Nephron progenitor cell (in vitro differentiated cells): ENCODE results near the gene RAPGEF2.
"Not testable (repeated sequence)": the region's sequence is repeated elsewhere in the genome, so short reads cannot be mapped to it uniquely, and the experiment has no call there.

Experiments
- DNase-seq: peaks from one replicate; pipeline ENCODE4 v3.0.0; 2021
- H3K27ac Mint-ChIP-seq: 2 replicates; pipeline ENCODE4 v1.8.0; 2021; ENCODE audit warnings: mild to moderate bottlenecking, moderate library complexity, mixed read lengths
- H3K27me3 Mint-ChIP-seq: 2 replicates; pipeline ENCODE4 v1.8.0; 2021; ENCODE audit warnings: mild to moderate bottlenecking, low read depth, mixed read lengths; ENCODE audit not compliant: poor library complexity
- H3K36me3 Mint-ChIP-seq: 2 replicates; pipeline ENCODE4 v1.8.0; 2021; ENCODE audit warnings: low read depth, mixed read lengths
- H3K4me1 Mint-ChIP-seq: 2 replicates; pipeline ENCODE4 v1.8.0; 2021; ENCODE audit warnings: mixed read lengths
- H3K4me3 Mint-ChIP-seq: 2 replicates; pipeline ENCODE4 v1.8.0; 2021; ENCODE audit warnings: mild to moderate bottlenecking, moderate library complexity, mixed read lengths
- H3K9me3 Mint-ChIP-seq: 2 replicates; pipeline ENCODE4 v1.8.0; 2021; ENCODE audit warnings: mild to moderate bottlenecking, moderate library complexity, mixed read lengths
- CTCF ChIP-seq: fragments of 200-600 bp; sonication (generic); IDR thresholded peaks from 2 replicates; pipeline ENCODE4 v1.5.0; 2021; ENCODE audit warnings: antibody characterized with exemption

RAPGEF2 gene

GRCh38 chr4:159102622-159103383 is at the start of gene RAPGEF2:
Gene RAPGEF2 (plus strand): TSS chr4:159103079. CDS start chr4:159104163, 1,084 bp downstream.
- no peak for TF ChIP-seq CTCF
- peaks cover 48% of the 10 kb centered on the region for H3K4me1 Mint-ChIP-seq

GRCh38 chr4:159055833-159056232 is 47.0 kb upstream of the RAPGEF2 start:
- Mint-ChIP-seq H3K4me3 (no peak overlapping the region), H3K27me3 (peaks cover 12% of the 10 kb centered on the region), H3K9me3 (no peaks in the 10 kb centered on the region), H3K4me1 (peaks cover 12% of the 10 kb centered on the region), H3K36me3 (no peaks in the 10 kb centered on the region), H3K27ac (no peak overlapping the region)
- no peak for DNase-seq
- TF ChIP-seq CTCF = no peak

More at GRCh38 chr4:159102622-159103383, at the start of gene RAPGEF2:
- Mint-ChIP-seq H3K27ac (peak within 1 kb of the TSS; percentile 29), H3K36me3 (no peaks in the 10 kb centered on the region), H3K9me3 (no peaks in the 10 kb centered on the region), H3K4me3 (peak within 1 kb of the TSS; percentile 90), H3K27me3 (peaks cover 26% of the 10 kb centered on the region)
- peak; percentile 86 for DNase-seq

GRCh38 chr4:159060161-159060560 is 42.7 kb upstream of the RAPGEF2 start:
- Mint-ChIP-seq H3K36me3 (no peaks in the 10 kb centered on the region), H3K27me3 (peaks cover 8% of the 10 kb centered on the region), H3K9me3 (no peaks in the 10 kb centered on the region), H3K27ac (no peak overlapping the region), H3K4me3 (no peak overlapping the region), H3K4me1 (no peaks in the 10 kb centered on the region)
- TF ChIP-seq CTCF = no peak
- no peak for DNase-seq

GRCh38 chr4:159062381-159062780 is 40.5 kb upstream of the RAPGEF2 start:
- no peaks in the 10 kb centered on the region for H3K4me1 Mint-ChIP-seq
- H3K27ac Mint-ChIP-seq = peak overlapping the region; percentile 64
- TF ChIP-seq CTCF = no peak
- DNase-seq = no peak
- no peaks in the 10 kb centered on the region for H3K9me3 Mint-ChIP-seq
- no peak overlapping the region for H3K4me3 Mint-ChIP-seq
- peaks cover 4% of the 10 kb centered on the region for H3K27me3 Mint-ChIP-seq
- no peaks in the 10 kb centered on the region for H3K36me3 Mint-ChIP-seq

GRCh38 chr4:159065513-159066240 is 37.2 kb upstream of the RAPGEF2 start:
- Mint-ChIP-seq H3K4me3 (no peak overlapping the region), H3K4me1 (no peaks in the 10 kb centered on the region), H3K27me3 (no peaks in the 10 kb centered on the region), H3K27ac (no peak overlapping the region), H3K36me3 (no peaks in the 10 kb centered on the region), H3K9me3 (no peaks in the 10 kb centered on the region)
- no peak for DNase-seq
- TF ChIP-seq CTCF = no peak

GRCh38 chr4:159068139-159068538 is 34.7 kb upstream of the RAPGEF2 start:
- not testable (repeated sequence) for H3K27ac Mint-ChIP-seq, H3K4me1 Mint-ChIP-seq, H3K9me3 Mint-ChIP-seq, H3K36me3 Mint-ChIP-seq, H3K4me3 Mint-ChIP-seq, H3K27me3 Mint-ChIP-seq, DNase-seq
